Stomach (tissue), 9 donors: Measurements from ENCODE around the gene MARCHF6. TPM values are rescaled to one million over a fixed set of nuclear protein-coding genes. Genes with fewer than 3 reads are reported as not detected.

Experiments used
- DNase-seq, 2 donors: peaks; one replicate each; pipeline versions ENCODE4 v3.0.0 to v3.0.0-alpha.2; 2013 to 2019
- H3K27ac ChIP-seq, 5 donors: fragments of 200-600 bp in 4 of 5; sonication (generic) in 4 of 5; one replicate each; pipeline ENCODE4 v1.5.1; 2013 to 2019; ENCODE audit warnings: mild to moderate bottlenecking in 1 of 5, moderate library complexity in 1 of 5
- H3K27me3 ChIP-seq, 3 donors: fragments of 200-600 bp; sonication (generic); one replicate each; pipeline ENCODE4 v1.5.1; 2017 to 2019; ENCODE audit warnings: mixed run types in 1 of 3
- H3K36me3 ChIP-seq, 4 donors: fragments of 200-600 bp; sonication (generic); 1 replicate in 3 of 4; 2 replicates in 1 of 4; pipeline ENCODE4 v1.5.1; 2016 to 2019
- H3K4me1 ChIP-seq, 4 donors: fragments of 200-600 bp; sonication (generic); one replicate each; pipeline ENCODE4 v1.5.1; 2016 to 2019
- H3K4me3 ChIP-seq, 4 donors: fragments of 200-600 bp; sonication (generic) in 3 of 4; one replicate each; pipeline ENCODE4 v1.5.1; 2016 to 2019; ENCODE audit warnings: mild to moderate bottlenecking in 1 of 4
- H3K9me3 ChIP-seq, 4 donors: fragments of 200-600 bp; sonication (generic); one replicate each; pipeline ENCODE4 v1.5.1; 2016 to 2019
- CTCF ChIP-seq, 7 experiments: fragments of 450-650 bp in 4 of 7; fragments of 200-600 bp in 3 of 7; sonication (generic) in 3 of 7; IDR thresholded peaks; one replicate each; pipeline ENCODE4 v1.5.1; 2016 to 2019; ENCODE audit warnings: antibody characterized with exemption in 7 of 7, control low read depth in 2 of 7, mild to moderate bottlenecking in 1 of 7
- EP300 ChIP-seq: sonication (generic); formaldehyde crosslinking; IDR thresholded peaks from one replicate; pipeline ENCODE4 v1.6.1; 2017; ENCODE audit warnings: antibody characterized with exemption
- POLR2A ChIP-seq, 4 donors: fragments of 450-650 bp; IDR thresholded peaks; one replicate each; pipeline ENCODE4 v1.6.1; 2016; ENCODE audit warnings: antibody characterized with exemption in 4 of 4, control low read depth in 2 of 4, mild to moderate bottlenecking in 1 of 4, moderate library complexity in 1 of 4
- POLR2AphosphoS5 ChIP-seq, 3 donors: sonication (generic); formaldehyde crosslinking; IDR thresholded peaks; one replicate each; pipeline ENCODE4 v1.6.1; 2016; ENCODE audit warnings: antibody characterized with exemption in 3 of 3
- WGBS, 5 donors: extraction: QIAGEN DNeasy Blood & Tissue Kit in 3 of 5; methylation state at CpG; one replicate each; pipeline versions ENCODE4 v1.1.5 to v1.1.7; 2013 to 2018; 5-methylcytosine and 5-hydroxymethylcytosine counted together
- intact Hi-C: fragments of 100-400 bp; cut with DNase I; formaldehyde crosslinking; loops from one replicate; pipeline ENCODE4 v1.15.1; 2023; ENCODE audit warnings: low total_unique reads
- polyA plus RNA-seq, 3 donors: library from polyadenylated mRNA; stranded (reverse); fragments of 200-250 nt; gene quantifications; one replicate each; pipeline ENCODE4 v1.2.3, GENCODE V29; 2013
- total RNA-seq, 5 donors: library from RNA; depleted of rRNA; stranded (reverse); fragments of >200 nt; gene quantifications; one replicate each; pipeline versions ENCODE4 v1.1.0 to v1.2.3, GENCODE V29; 2014 to 2016
- donor health status: healthy with polysubstance abuse.
- donor health status: Bipolar disorder and iron deficiency.
- donor health status: healthy.

Gene MARCHF6
- total and polyA plus RNA-seq, 8 donors: 11.8 to 384 (median 83.9) TPM

GRCh38 chr5:10329820-10330481 is 23.5 kb upstream of the MARCHF6 start:
- no peaks in the 10 kb centered on the region for H3K9me3 ChIP-seq
- peak overlapping the region in 3 of 5 donors; percentile 60 to 73 (median 63) for H3K27ac ChIP-seq
- peak; percentile 74 to 78 for DNase-seq
- TF ChIP-seq EP300: no peak
- peak in 2 of 3 donors; percentile 15 to 25 for TF ChIP-seq POLR2AphosphoS5 (IDR thresholded peaks at IDR 0.05)
- no peak for TF ChIP-seq CTCF (IDR thresholded peaks at IDR 0.05)
- no peak for TF ChIP-seq POLR2A (IDR thresholded peaks at IDR 0.05)
- WGBS, 5 donors: 60 to 80% (median 64%) methylated on average over 7 of the region's 7 CpGs
- no peak overlapping the region for H3K4me3 ChIP-seq
- H3K36me3 ChIP-seq: no peaks in the 10 kb centered on the region
- peaks cover 0 to 19% (median 4%) of the 10 kb centered on the region in 3 donors for H3K27me3 ChIP-seq
- intact Hi-C loops: no loop called here
- peaks cover 29 to 55% (median 42%) of the 10 kb centered on the region in 4 donors for H3K4me1 ChIP-seq

- Histone ChIP-seq H3K36me3 (no peaks in the 10 kb centered on the region), H3K27me3 (peaks cover 0 to 19% (median 4%) of the 10 kb centered on the region in 3 donors), H3K27ac (peak overlapping the region in 4 of 5 donors; percentile 7 to 73 (median 62)), H3K4me3 (no peak overlapping the region), H3K9me3 (no peaks in the 10 kb centered on the region), H3K4me1 (peaks cover 29 to 53% (median 41%) of the 10 kb centered on the region in 4 donors)
- intact Hi-C loops: no loop called here
- TF ChIP-seq POLR2AphosphoS5 (IDR thresholded peaks at IDR 0.05): no peak
- TF ChIP-seq POLR2A (IDR thresholded peaks at IDR 0.05): no peak
- no peak for TF ChIP-seq EP300
- no peak for TF ChIP-seq CTCF (IDR thresholded peaks at IDR 0.05)
- no peak for DNase-seq
- 61 to 88% (median 76%) methylated on average over 10 of the region's 10 CpGs for WGBS, 5 donors
These were observed 22.8 kb upstream of the MARCHF6 start for GRCh38 chr5:10330511-10331230.

GRCh38 chr5:10331341-10331796 is 22.1 kb upstream of the MARCHF6 start:
- TF ChIP-seq POLR2A (IDR thresholded peaks at IDR 0.05) (no peak), POLR2AphosphoS5 (IDR thresholded peaks at IDR 0.05) (peak; percentile 34 to 66 (median 36))
- Histone ChIP-seq H3K27ac (peak overlapping the region in 4 of 5 donors; percentile 16 to 73 (median 62)), H3K4me1 (peaks cover 29 to 53% (median 41%) of the 10 kb centered on the region in 4 donors), H3K4me3 (no peak overlapping the region), H3K36me3 (no peaks in the 10 kb centered on the region), H3K27me3 (peaks cover 0 to 19% (median 4%) of the 10 kb centered on the region in 3 donors), H3K9me3 (no peaks in the 10 kb centered on the region)
- peak; percentile 86 to 91 for DNase-seq
- intact Hi-C loops: no loop called here
- 45 to 57% (median 53%) methylated on average over 7 of the region's 7 CpGs for WGBS, 5 donors

GRCh38 chr5:10332301-10332700 is 21.2 kb upstream of the MARCHF6 start:
- intact Hi-C loops: no loop called here
- Histone ChIP-seq H3K27me3 (peaks cover 0 to 19% (median 4%) of the 10 kb centered on the region in 3 donors), H3K9me3 (no peaks in the 10 kb centered on the region), H3K36me3 (no peaks in the 10 kb centered on the region), H3K4me1 (peaks cover 29 to 53% (median 41%) of the 10 kb centered on the region in 4 donors), H3K4me3 (no peak overlapping the region), H3K27ac (peak overlapping the region in 2 of 5 donors; percentile 16 to 73)
- TF ChIP-seq EP300: no peak
- 88 to 96% (median 90%) methylated on average over 5 of the region's 5 CpGs for WGBS, 5 donors
- no peak for DNase-seq
